SU-DHL-6 (cell line): ENCODE measurements around the gene HDAC11.

Experiments used
- H2AFZ ChIP-seq: fragments of 200-600 bp; sonication (generic); 2 replicates; pipeline ENCODE4 v1.6.1; 2014; ENCODE audit warnings: low read depth, mild to moderate bottlenecking, moderate library complexity, mixed read lengths, antibody characterized with exemption, low read length; ENCODE audit not compliant: severe bottlenecking
- H3F3A ChIP-seq: fragments of 200-600 bp; shearing (Covaris generic); 2 replicates; pipeline ENCODE4 v1.6.0; 2016; ENCODE audit warnings: antibody characterized with exemption, mild to moderate bottlenecking; ENCODE audit not compliant: insufficient read depth
- H3K27ac ChIP-seq: fragments of 200-600 bp; sonication (generic); 2 replicates; pipeline ENCODE4 v1.5.1; 2016; ENCODE audit warnings: low read depth, mild to moderate bottlenecking, low read length, moderate library complexity, mixed read lengths
- H3K27me3 ChIP-seq: fragments of 200-600 bp; sonication (generic), shearing (Covaris generic); 2 replicates; pipeline ENCODE4 v1.6.0; 2014; ENCODE audit warnings: mild to moderate bottlenecking, low read length
- H3K36me3 ChIP-seq: fragments of 200-600 bp; sonication (generic); 2 replicates; pipeline ENCODE4 v1.6.1; 2014; ENCODE audit warnings: mild to moderate bottlenecking, low read length, mixed read lengths
- H3K4me2 ChIP-seq: fragments of 300-600, 200-600 bp; shearing (Covaris generic), sonication (generic); 2 replicates; pipeline ENCODE4 v1.6.0; 2014; ENCODE audit warnings: low read length, low read depth, mild to moderate bottlenecking; ENCODE audit not compliant: poor library complexity, severe bottlenecking
- H3K4me3 ChIP-seq: fragments of 200-600 bp; sonication (generic); 2 replicates; pipeline ENCODE4 v1.5.1; 2014; ENCODE audit warnings: antibody characterized with exemption, low read length, mild to moderate bottlenecking, mixed read lengths; ENCODE audit not compliant: insufficient read depth, poor library complexity, severe bottlenecking
- H3K79me2 ChIP-seq: fragments of 200-600 bp; sonication (generic); 2 replicates; pipeline ENCODE4 v1.6.1; 2014; ENCODE audit warnings: mild to moderate bottlenecking, low read length, moderate library complexity; ENCODE audit not compliant: insufficient read depth
- H3K9ac ChIP-seq: fragments of 200-600 bp; sonication (generic); 2 replicates; pipeline ENCODE4 v1.7.0; 2014; ENCODE audit warnings: mild to moderate bottlenecking, low read length
- H3K9me2 ChIP-seq: fragments of 200-600 bp; sonication (generic); replicated peaks from 2 replicates; pipeline ENCODE4 v1.6.1; 2014; ENCODE audit warnings: low read length; ENCODE audit not compliant: insufficient read depth
- H3K9me3 ChIP-seq: fragments of 200-600 bp; sonication (generic); 2 replicates; pipeline ENCODE4 v1.6.1; 2014; ENCODE audit warnings: low read length, mixed read lengths; ENCODE audit not compliant: insufficient read depth
- H4K20me1 ChIP-seq: fragments of 200-600 bp; sonication (generic); 2 replicates; pipeline ENCODE4 v1.6.1; 2014; ENCODE audit warnings: low read depth, mild to moderate bottlenecking, antibody characterized with exemption, low read length, moderate library complexity, mixed read lengths
- EZH2phosphoT487 ChIP-seq: fragments of 200-600 bp; sonication (generic), shearing (Covaris generic); conservative IDR thresholded peaks from 2 replicates; pipeline ENCODE4 v1.6.1; 2018; ENCODE audit warnings: mild to moderate bottlenecking, antibody characterized with exemption, low read length, moderate library complexity, mixed read lengths
- TF ChIP-seq, protein P1 (sequence below): fragments of 200-600 bp; sonication (generic); IDR thresholded peaks from one replicate; pipeline ENCODE4 v1.5.1; 2017; ENCODE audit warnings: antibody characterized with exemption, mild to moderate bottlenecking, low read length, moderate library complexity; ENCODE audit not compliant: insufficient read depth, poor library complexity, severe bottlenecking

Gene HDAC11

DNA sequence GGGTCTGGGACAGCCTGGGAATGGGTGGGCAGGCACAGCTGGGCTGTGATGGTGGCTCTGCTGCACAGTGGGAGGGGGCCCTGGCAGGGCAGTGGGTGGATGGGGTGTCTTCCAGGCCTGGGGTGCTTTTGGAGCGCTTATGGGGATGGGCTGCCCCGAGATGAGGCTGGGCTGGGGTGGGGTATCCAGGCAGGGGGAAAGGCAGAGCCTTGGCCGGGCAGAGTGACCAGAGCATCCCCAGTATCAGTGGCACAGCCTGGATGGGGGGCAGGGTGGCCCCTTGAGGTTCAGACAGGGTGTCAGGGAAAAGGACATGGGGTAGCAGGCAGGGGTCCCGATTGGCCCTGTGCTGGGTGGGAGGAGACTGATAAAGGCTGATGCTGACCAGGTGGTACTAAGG is 26.6 kb downstream of the HDAC11 start:
- TF ChIP-seq EZH2phosphoT487 = no peak
- TF ChIP-seq, protein P1, sequence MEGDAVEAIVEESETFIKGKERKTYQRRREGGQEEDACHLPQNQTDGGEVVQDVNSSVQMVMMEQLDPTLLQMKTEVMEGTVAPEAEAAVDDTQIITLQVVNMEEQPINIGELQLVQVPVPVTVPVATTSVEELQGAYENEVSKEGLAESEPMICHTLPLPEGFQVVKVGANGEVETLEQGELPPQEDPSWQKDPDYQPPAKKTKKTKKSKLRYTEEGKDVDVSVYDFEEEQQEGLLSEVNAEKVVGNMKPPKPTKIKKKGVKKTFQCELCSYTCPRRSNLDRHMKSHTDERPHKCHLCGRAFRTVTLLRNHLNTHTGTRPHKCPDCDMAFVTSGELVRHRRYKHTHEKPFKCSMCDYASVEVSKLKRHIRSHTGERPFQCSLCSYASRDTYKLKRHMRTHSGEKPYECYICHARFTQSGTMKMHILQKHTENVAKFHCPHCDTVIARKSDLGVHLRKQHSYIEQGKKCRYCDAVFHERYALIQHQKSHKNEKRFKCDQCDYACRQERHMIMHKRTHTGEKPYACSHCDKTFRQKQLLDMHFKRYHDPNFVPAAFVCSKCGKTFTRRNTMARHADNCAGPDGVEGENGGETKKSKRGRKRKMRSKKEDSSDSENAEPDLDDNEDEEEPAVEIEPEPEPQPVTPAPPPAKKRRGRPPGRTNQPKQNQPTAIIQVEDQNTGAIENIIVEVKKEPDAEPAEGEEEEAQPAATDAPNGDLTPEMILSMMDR = no peak
- no peak overlapping the region for H3K9ac ChIP-seq

DNA sequence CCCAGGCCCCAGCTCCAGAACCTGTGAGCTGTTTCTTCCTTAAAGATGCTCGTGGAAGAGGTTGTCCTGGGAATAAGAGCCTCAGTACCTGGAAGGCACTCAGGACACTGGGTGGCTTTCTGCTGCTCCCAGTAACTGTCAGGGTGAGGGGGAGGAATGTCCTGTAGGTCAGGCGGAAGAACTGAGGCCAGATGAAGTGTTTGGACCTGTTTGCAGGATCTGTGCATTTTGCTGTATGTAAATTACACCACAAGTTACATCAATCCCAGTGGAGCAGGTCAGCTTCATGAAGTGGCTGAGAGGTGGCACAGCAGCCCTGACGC is 27.1 kb downstream of the HDAC11 start:
- Histone ChIP-seq H3K79me2 (no peaks in the 10 kb centered on the region), H3K27ac (no peak overlapping the region), H3K9me2 (no peaks in the 10 kb centered on the region), H3K4me2 (no peak overlapping the region), H4K20me1 (no peaks in the 10 kb centered on the region), H3F3A (no peaks in the 10 kb centered on the region), H3K36me3 (no peaks in the 10 kb centered on the region), H3K27me3 (no peaks in the 10 kb centered on the region), H3K4me3 (no peak overlapping the region), H2AFZ (no peak overlapping the region), H3K9me3 (no peaks in the 10 kb centered on the region), H3K9ac (no peak overlapping the region)
- no peak for TF ChIP-seq EZH2phosphoT487

More for the DNA sequence above, 26.6 kb downstream of the HDAC11 start:
- Histone ChIP-seq H3K9me3 (no peaks in the 10 kb centered on the region), H3K36me3 (no peaks in the 10 kb centered on the region), H3K9me2 (no peaks in the 10 kb centered on the region), H3F3A (no peaks in the 10 kb centered on the region), H4K20me1 (no peaks in the 10 kb centered on the region), H3K79me2 (no peaks in the 10 kb centered on the region), H3K4me3 (no peak overlapping the region), H3K27ac (no peak overlapping the region), H2AFZ (no peak overlapping the region), H3K4me2 (no peak overlapping the region), H3K27me3 (no peaks in the 10 kb centered on the region)

DNA sequence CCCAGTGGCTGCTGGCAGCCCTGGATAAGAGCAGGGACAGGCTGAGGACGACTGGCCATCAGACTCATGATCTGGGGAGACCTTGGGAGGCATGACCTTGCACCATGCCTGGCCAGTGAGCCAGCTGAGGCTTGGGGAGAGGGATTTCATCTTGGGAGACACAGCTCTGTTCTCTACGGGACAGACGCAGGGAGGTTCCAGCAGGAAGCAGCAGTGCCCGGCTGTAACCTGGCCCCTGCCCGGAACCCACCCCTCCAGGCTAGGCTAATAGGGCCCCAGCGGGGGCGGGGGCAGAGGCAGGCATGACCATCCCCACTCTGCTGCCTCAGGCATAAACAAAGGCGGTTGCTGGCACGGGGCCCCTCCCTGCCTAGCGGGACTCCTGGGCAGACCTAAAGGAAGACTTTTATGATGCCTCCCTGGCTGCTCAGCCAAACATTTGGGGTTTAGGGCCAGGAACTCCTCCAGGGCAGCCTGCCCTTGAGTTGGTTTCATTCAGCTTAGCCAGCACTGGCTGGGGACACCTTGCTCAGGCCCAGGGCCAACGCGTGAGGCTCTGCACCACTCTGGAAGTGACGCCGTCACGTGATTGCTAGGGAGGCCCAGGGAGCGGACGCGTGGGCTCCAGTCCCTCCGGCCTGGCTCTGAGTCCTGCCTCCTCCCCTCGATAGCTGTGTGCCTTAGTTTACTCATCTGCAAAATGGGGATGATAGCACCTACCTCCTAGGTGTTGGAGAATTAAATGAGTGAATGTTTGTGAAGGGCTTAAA is 27.6 kb downstream of the HDAC11 start:
- H3K9ac ChIP-seq = no peak overlapping the region
- H3K4me3 ChIP-seq = no peak overlapping the region
- TF ChIP-seq EZH2phosphoT487 = no peak
- TF ChIP-seq, protein P1 = no peak
- no peaks in the 10 kb centered on the region for H4K20me1 ChIP-seq
- no peaks in the 10 kb centered on the region for H3K9me2 ChIP-seq
- no peaks in the 10 kb centered on the region for H3K79me2 ChIP-seq
- no peak overlapping the region for H2AFZ ChIP-seq
- H3K9me3 ChIP-seq = no peaks in the 10 kb centered on the region
- H3K36me3 ChIP-seq = no peaks in the 10 kb centered on the region
- H3K27me3 ChIP-seq = no peaks in the 10 kb centered on the region
- H3F3A ChIP-seq = no peaks in the 10 kb centered on the region
- no peak overlapping the region for H3K4me2 ChIP-seq
- no peak overlapping the region for H3K27ac ChIP-seq

DNA sequence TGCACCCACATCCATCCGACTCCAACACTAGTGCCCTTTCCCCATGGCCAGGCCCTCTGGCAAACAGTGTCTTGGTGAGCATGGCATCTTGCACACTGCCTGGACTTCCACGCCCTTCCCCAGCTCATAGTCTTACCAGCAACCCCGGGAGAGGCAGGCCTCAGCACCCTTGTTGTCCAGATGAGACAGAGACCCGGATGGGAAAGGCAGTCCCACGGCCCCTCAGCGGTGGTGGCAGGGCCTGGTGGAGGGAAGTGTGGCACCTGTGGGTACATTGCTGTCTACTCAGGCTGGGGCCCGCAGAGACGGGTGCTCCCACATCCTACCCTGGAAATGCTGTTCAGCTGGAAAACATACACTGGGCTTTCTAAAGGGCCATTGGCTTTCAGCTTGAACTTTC is 28.4 kb downstream of the HDAC11 start:
- H3K9ac ChIP-seq = no peak overlapping the region
- no peak overlapping the region for H3K4me3 ChIP-seq
- no peaks in the 10 kb centered on the region for H3F3A ChIP-seq
- H3K9me3 ChIP-seq = no peaks in the 10 kb centered on the region
- H3K36me3 ChIP-seq = no peaks in the 10 kb centered on the region
- H4K20me1 ChIP-seq = no peaks in the 10 kb centered on the region
- H3K27ac ChIP-seq = no peak overlapping the region
- H2AFZ ChIP-seq = no peak overlapping the region
- no peaks in the 10 kb centered on the region for H3K79me2 ChIP-seq
- H3K4me2 ChIP-seq = no peak overlapping the region
- no peaks in the 10 kb centered on the region for H3K9me2 ChIP-seq
- H3K27me3 ChIP-seq = no peaks in the 10 kb centered on the region
- TF ChIP-seq EZH2phosphoT487 = no peak
- TF ChIP-seq, protein P1 = no peak
